AG04450 (cell line): ENCODE measurements around the gene PAPPA2. TPM values are rescaled to one million over a fixed set of nuclear protein-coding genes. Genes with fewer than 3 reads are reported as not detected.

Experiments
- CTCF ChIA-PET: fragments of 300-600, 350-600 bp; formaldehyde crosslinking; extraction: SDS; loops from one replicate; lab custom pipeline; 2022; ENCODE audit warnings: antibody characterized with exemption, inconsistent platforms; lab: Charles Lee
- POLR2A ChIA-PET: fragments of 350-600 bp; formaldehyde crosslinking; extraction: SDS; loops from one replicate; lab custom pipeline; 2021; ENCODE audit warnings: antibody characterized with exemption, inconsistent platforms; lab: Yijun Ruan, JAX
- DNase-seq: peaks from one replicate; pipeline ENCODE4 v3.0.0-alpha.2; 2011; ENCODE audit warnings: low read depth, low spot score
- H3K27ac ChIP-seq: one replicate; pipeline ENCODE4 v1.5.1; 2012; ENCODE audit warnings: low read depth, low read length, control low read depth
- H3K27me3 ChIP-seq: one replicate; pipeline ENCODE4 v1.6.0; 2012; ENCODE audit warnings: low read length; ENCODE audit not compliant: control insufficient read depth, insufficient read depth
- H3K4me3 ChIP-seq: 2 replicates; pipeline ENCODE4 v1.5.1; 2011; ENCODE audit warnings: mild to moderate bottlenecking, low read depth, low read length, control low read depth
- H3K9me3 ChIP-seq: 2 replicates; pipeline ENCODE4 v1.5.1; 2012; ENCODE audit warnings: low read length; ENCODE audit not compliant: control insufficient read depth, insufficient read depth
- polyA plus RNA-seq: library from polyadenylated mRNA; depleted of rRNA; stranded (reverse); fragments of >200 nt; gene quantifications from 2 replicates; pipeline ENCODE4 v1.2.3, GENCODE V29; 2011
- TF ChIP-seq, protein P1 (sequence below): IDR thresholded peaks from 2 replicates; pipeline ENCODE4 v1.5.1; 2011; ENCODE audit warnings: low read depth, low read length, control low read depth, inconsistent platforms

PAPPA2 gene
- polyA plus RNA-seq, 1 experiment = 0.29 TPM

DNA sequence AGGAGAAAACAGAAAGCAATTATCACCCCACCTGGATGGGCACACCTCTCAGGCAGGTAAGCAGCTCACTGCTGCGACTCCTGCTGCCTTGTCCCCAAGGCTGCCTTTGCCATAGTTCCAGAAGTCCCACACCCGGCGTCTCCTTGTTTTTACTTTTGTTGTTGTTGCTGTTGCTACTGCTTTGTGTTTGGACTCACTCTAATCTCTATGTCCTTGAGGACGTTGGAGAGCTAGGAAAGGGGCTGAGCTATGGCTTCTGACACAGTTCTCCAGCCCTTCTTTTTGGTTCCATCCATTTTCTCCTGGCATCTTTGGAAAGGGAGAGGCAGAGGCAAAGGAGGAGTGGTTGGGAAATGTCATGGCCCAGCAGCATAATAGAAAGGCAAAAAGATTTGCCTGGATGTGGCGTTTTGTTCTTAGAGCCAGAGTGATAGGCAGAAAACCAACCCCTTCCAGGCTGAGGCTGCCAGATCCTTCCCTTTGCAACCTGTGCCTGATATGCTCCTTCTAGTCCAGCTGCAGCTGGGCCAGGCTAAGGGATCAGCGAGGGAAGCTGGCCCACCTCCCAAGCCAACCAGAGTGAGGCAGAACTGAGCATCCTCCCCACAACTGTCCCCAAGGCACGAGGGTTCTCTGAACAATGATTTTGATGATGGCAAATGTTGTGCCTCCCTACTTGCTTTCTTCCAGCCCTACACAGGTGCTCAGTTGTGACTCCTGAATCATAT, 430.8 kb downstream of the PAPPA2 start:
- TF ChIP-seq, protein P1, sequence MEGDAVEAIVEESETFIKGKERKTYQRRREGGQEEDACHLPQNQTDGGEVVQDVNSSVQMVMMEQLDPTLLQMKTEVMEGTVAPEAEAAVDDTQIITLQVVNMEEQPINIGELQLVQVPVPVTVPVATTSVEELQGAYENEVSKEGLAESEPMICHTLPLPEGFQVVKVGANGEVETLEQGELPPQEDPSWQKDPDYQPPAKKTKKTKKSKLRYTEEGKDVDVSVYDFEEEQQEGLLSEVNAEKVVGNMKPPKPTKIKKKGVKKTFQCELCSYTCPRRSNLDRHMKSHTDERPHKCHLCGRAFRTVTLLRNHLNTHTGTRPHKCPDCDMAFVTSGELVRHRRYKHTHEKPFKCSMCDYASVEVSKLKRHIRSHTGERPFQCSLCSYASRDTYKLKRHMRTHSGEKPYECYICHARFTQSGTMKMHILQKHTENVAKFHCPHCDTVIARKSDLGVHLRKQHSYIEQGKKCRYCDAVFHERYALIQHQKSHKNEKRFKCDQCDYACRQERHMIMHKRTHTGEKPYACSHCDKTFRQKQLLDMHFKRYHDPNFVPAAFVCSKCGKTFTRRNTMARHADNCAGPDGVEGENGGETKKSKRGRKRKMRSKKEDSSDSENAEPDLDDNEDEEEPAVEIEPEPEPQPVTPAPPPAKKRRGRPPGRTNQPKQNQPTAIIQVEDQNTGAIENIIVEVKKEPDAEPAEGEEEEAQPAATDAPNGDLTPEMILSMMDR = no peak
- CTCF ChIA-PET = interaction anchor here (0.7 to 8.0 kb wide), 2 partner anchors 52 to 461 kb away, joined by 3 to 93 read pairs; no protein-coding TSS in a partner anchor

DNA sequence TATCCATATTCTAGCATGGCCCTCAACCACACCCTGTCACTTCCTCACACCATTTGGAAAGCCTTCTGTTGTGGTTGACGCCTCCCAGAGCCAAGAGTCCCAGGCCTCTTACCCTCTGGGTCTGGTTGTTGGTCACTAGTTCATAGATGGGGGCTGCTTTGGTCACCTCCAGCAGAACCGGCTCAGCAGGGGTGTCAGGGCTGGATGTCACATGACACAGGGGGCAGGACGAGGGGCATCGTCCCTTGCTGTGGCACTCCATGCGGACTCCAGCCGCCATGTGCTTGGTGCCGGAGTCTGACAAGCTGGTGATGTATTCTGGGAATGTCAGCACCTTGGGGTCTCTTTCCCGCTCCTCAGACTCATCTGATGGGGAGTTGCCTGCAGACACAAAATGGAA, 431.5 kb downstream of the PAPPA2 start:
- POLR2A ChIA-PET = no interaction called here
- H3K27ac ChIP-seq = no peak overlapping the region
- CTCF ChIA-PET = interaction anchor here (0.7 to 8.0 kb wide), 2 partner anchors 51 to 461 kb away, joined by 3 to 93 read pairs; no protein-coding TSS in a partner anchor
- H3K27me3 ChIP-seq = no peaks in the 10 kb centered on the region
- no peaks in the 10 kb centered on the region for H3K9me3 ChIP-seq
- no peak overlapping the region for H3K4me3 ChIP-seq
- no peak for DNase-seq
- TF ChIP-seq, protein P1 = no peak

More for the DNA sequence above, 430.8 kb downstream of the PAPPA2 start:
- H3K27ac ChIP-seq = no peak overlapping the region
- POLR2A ChIA-PET = no interaction called here
- H3K4me3 ChIP-seq = no peak overlapping the region
- no peak for DNase-seq
- no peaks in the 10 kb centered on the region for H3K27me3 ChIP-seq
- H3K9me3 ChIP-seq = no peaks in the 10 kb centered on the region
